Measurements from ENCODE around the gene SPNS2.

The SPNS2 gene

DNA sequence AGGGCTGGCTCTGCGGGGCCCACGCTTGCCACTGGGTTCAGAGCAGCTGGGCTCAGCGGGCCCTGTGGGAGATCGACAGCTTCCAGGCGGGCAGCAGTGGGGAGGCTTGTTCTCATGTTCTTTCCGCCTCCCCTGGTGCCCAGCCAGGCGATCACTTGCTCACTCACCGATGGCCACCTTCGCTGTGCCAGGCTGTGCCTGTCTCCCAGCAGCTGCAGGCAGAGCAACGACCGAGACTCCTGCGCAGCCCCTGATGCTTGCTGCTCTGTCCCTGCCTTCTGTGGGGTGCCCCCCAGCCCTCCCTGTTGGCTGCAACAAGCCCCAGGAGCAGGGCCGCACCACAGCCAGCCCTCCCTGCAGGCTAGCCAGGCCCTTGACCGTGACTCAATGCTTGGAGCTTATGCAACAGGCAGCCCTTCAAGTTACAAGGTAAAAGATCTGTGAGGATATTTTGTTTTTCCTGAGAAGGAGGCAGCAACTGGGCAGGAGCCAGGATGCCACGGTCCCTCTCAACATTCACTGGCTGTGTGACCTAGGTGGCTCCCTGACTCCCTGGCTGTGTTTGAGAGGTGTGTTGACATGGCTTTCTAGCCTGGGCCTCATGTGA, 9.6 kb upstream of the SPNS2 start:
- Histone ChIP-seq H3K4me3 (no peak overlapping the region), H3K27ac (no peak overlapping the region), H3K4me2 (peak overlapping the region; percentile 85), H3K4me1 (peaks cover 70% of the 10 kb centered on the region), H3K9me3 (no peaks in the 10 kb centered on the region), H3K36me3 (no peaks in the 10 kb centered on the region), H3K9ac (0 out of 2 replicates have a peak overlapping the region, but pooled peaks have one; percentile 12), H4K20me1 (no peaks in the 10 kb centered on the region), H3K27me3 (no peaks in the 10 kb centered on the region)
- no peak for TF ChIP-seq Cebpa-rat (IDR thresholded peaks at IDR 0.05)

DNA sequence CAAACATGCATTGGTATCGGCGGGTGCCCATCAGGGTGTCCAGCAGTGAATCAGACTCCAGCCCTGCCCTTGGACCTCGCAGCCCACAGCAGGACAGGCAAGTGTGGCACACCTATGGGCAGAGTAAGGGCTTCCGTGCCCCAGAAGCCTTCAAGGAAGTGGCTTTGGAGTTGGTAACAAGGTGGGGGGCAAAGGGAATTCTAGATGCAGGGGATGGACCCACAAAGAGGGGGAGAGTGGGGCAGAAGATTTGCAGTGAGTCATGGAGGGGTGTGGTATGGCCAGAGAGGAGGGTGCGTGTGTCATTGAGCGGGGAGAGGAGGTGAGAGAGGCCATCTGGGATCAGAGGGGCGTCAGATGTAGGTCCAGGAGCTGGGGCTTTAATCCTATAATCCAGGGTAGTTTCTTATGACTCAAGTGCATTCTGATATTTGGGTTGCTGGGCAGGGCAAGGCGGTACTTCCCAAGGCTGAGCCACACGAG, 8.5 kb upstream of the SPNS2 start:
- no peaks in the 10 kb centered on the region for H3K36me3 ChIP-seq
- no peak overlapping the region for H3K4me3 ChIP-seq
- H3K27ac ChIP-seq = no peak overlapping the region
- no peaks in the 10 kb centered on the region for H3K9me3 ChIP-seq
- no peak for TF ChIP-seq Cebpa-rat (IDR thresholded peaks at IDR 0.05)
- H3K4me1 ChIP-seq = peaks cover 63% of the 10 kb centered on the region
- no peaks in the 10 kb centered on the region for H3K27me3 ChIP-seq
- H3K9ac ChIP-seq = no peak overlapping the region
- H4K20me1 ChIP-seq = no peaks in the 10 kb centered on the region; the same call in 1 of the 2 replicates
- no peak overlapping the region for H3K4me2 ChIP-seq

DNA sequence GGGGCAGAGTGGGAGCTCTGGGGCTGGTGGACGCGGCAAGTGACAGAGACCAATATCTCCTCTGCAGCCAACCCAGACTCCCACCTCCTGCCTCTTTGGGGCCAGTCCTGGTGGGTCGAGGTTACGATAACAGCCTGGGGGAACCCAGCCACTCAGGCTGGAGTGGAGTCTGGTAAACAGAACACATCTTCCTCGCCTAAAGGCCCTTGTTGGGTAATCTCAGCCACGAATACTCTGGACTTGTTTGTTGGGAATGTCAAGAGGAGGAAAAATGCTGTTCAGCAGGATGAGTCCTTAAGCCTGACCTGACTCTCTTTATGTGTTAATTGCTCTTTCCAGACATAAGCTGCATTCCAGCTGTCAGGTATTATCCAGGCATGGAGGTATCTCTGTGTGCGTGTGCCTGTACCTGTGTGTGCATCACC, 8.0 kb upstream of the SPNS2 start:
- H3K4me3 ChIP-seq = no peak overlapping the region
- H4K20me1 ChIP-seq = no peaks in the 10 kb centered on the region; the same call in 1 of the 2 replicates
- no peak overlapping the region for H3K9ac ChIP-seq
- H3K27ac ChIP-seq = no peak overlapping the region
- TF ChIP-seq Cebpa-rat (IDR thresholded peaks at IDR 0.05) = no peak
- H3K4me1 ChIP-seq = peaks cover 61% of the 10 kb centered on the region
- H3K9me3 ChIP-seq = no peaks in the 10 kb centered on the region
- no peaks in the 10 kb centered on the region for H3K27me3 ChIP-seq
- no peaks in the 10 kb centered on the region for H3K36me3 ChIP-seq
- no peak overlapping the region for H3K4me2 ChIP-seq

DNA sequence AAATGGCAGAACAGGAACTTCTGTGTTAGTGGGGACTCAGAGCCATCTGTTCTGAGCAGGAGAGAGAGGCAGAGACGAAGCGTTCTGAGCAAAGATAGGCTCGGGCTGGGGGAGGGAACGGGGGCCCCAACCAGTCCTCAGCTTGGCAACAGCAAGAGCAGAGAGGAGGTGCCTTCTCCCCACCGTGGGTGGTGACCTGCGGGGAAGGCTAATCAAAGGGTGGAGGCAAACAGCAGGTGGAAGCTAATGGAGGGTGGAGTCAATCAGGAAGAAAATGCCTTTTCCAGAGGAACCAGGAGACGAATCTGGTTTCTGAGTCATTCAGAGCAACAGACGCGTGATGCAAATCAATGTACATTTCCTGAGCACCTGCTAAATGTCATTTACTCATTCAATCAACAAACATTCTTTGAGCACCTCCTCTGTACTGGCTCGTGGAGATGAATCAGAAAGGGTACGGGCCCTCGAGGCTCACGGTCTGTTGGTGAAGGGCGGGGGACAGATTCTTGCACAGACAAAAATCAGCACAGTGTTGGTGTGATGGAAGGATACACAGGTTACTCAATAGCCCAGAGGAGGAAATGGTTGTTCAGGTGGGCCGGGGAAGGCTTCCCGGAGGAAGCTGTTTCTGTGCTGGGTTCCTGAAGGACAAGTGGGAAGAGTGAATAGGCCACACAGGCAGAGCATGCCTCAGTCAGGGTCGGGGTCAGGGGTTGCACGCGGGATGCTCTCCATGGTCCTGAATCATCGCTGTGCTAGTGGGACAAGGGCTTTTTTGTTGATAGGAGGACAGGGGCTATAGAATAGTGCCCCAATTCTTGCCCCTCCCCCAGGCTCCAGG, 5.7 kb upstream of the SPNS2 start:
- Histone ChIP-seq H3K4me3 (no peak overlapping the region), H4K20me1 (peaks cover 8% of the 10 kb centered on the region), H3K27ac (no peak overlapping the region), H3K36me3 (no peaks in the 10 kb centered on the region), H3K9me3 (no peaks in the 10 kb centered on the region), H3K27me3 (no peaks in the 10 kb centered on the region), H3K9ac (no peak overlapping the region), H3K4me1 (peaks cover 61% of the 10 kb centered on the region), H3K4me2 (peak overlapping the region; percentile 53; the same call in 1 of the 2 replicates)
- TF ChIP-seq Cebpa-rat (IDR thresholded peaks at IDR 0.05) = no peak

DNA sequence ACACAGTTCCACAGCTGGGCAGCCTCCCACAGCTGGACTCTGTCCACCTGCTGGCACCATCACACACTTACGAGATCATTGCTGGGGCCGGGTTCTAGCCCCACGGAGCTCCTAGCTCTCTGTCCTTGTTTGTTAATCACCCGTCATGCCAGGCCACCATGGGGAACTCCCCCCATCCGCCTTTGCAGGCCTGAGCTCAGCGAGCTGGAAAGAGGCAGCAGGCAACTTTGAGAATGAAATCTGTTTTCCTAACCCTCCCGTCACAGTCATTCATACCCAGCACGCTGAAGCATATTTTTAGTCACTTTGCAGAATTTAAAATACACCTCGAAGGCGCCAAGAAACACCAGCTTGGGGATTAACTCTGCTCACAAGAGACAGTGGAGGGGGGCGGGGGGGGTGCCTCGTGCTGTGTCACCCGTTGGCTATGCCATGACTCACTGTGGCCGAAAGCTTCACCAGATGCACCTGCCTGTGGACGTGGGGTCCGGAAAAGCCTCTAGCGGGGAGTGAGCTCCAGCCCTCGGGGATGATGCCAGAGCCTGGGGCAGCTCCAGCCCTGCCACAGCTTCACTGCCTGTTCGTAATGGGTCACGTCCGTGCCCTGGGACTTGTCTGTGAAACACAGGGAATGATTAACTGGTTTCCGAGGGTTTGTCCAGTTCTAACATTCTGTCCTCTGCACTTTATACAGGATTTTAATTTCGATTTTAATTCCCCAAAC, 1.4 kb upstream of the SPNS2 start:
- Histone ChIP-seq H4K20me1 (peaks cover 36% of the 10 kb centered on the region), H3K4me1 (peaks cover 68% of the 10 kb centered on the region), H3K9me3 (no peaks in the 10 kb centered on the region), H3K4me3 (no peak overlapping the region), H3K4me2 (peak overlapping the region; percentile 98), H3K27ac (no peak overlapping the region; the same call in 1 of the 2 replicates), H3K9ac (no peak overlapping the region; the same call in 1 of the 2 replicates), H3K36me3 (no peaks in the 10 kb centered on the region), H3K27me3 (no peaks in the 10 kb centered on the region)
- TF ChIP-seq Cebpa-rat (IDR thresholded peaks at IDR 0.05) = no peak

DNA sequence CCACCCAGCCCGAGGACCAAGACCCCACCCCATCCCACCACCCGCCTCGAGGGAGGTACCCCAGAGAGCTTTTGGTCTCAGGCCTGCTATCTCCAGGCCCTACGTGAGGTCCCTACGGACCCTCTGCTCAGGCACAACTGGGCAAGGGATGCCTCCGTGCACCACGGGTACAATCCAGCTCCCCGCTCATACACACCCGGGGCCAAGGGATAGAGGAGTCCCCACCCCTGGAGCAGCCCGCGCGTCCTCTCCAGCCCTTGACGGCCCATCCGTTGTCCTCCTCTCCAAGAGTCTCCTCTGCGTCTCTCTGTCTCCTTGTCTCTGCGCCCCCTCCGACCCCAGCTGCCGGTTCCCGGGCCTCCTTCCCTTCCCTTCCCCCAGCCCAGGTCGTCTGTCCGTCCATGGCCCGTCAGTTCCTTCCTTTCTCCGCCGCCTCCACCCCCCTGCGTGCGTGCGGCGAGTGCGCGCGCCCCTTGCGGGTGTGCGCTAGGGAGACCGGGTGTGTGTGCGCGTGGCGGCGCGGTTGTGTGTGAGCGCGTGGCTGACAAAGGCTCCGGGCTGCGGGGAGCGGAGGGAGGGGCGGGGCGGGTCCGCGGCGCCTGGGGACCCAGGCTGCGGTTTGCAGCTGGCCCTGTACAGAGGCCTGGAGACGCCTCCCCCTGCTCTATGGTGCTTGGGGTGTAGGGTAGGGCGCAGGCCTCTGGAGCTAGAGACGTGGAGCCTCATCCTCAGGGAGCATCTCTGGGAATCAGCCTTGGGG, 930 bp downstream of the SPNS2 start:
- no peaks in the 10 kb centered on the region for H3K9me3 ChIP-seq
- no peaks in the 10 kb centered on the region for H3K36me3 ChIP-seq
- no peaks in the 10 kb centered on the region for H3K27me3 ChIP-seq
- H4K20me1 ChIP-seq = peaks cover 59% of the 10 kb centered on the region
- peak overlapping the region; percentile 77 for H3K9ac ChIP-seq
- H3K4me2 ChIP-seq = peak overlapping the region; percentile 98
- H3K4me3 ChIP-seq = peak overlapping the region; percentile 72
- H3K27ac ChIP-seq = peak overlapping the region; percentile 63
- no peak for TF ChIP-seq Cebpa-rat (IDR thresholded peaks at IDR 0.05)
- H3K4me1 ChIP-seq = peaks cover 81% of the 10 kb centered on the region

DNA sequence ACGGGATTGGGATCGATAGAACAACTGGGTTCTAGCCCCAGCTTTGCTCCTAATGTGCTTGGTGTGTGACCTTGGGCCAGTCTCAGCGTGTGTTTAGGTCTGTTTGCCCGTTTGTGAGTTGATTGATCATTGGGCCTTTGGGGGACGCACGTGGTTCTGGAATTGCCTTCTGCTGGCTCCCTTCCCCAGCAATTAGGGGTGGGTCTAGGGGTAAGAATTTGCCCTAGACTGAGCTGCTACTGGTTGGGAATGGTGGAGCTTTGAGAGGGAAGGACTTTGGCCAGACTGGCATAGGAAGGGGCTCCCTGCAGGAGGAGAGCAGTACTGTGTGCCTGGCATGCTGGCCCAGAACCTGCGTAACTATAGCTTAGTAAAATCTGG, 1.5 kb downstream of the SPNS2 start:
- no peak for TF ChIP-seq Cebpa-rat (IDR thresholded peaks at IDR 0.05)
- Histone ChIP-seq H3K4me1 (peaks cover 87% of the 10 kb centered on the region), H3K4me3 (peak overlapping the region; percentile 72), H3K27ac (peak overlapping the region; percentile 63), H3K9ac (peak overlapping the region; percentile 77), H3K27me3 (no peaks in the 10 kb centered on the region), H3K4me2 (peak overlapping the region; percentile 98), H3K36me3 (no peaks in the 10 kb centered on the region), H3K9me3 (no peaks in the 10 kb centered on the region), H4K20me1 (peaks cover 65% of the 10 kb centered on the region)

DNA sequence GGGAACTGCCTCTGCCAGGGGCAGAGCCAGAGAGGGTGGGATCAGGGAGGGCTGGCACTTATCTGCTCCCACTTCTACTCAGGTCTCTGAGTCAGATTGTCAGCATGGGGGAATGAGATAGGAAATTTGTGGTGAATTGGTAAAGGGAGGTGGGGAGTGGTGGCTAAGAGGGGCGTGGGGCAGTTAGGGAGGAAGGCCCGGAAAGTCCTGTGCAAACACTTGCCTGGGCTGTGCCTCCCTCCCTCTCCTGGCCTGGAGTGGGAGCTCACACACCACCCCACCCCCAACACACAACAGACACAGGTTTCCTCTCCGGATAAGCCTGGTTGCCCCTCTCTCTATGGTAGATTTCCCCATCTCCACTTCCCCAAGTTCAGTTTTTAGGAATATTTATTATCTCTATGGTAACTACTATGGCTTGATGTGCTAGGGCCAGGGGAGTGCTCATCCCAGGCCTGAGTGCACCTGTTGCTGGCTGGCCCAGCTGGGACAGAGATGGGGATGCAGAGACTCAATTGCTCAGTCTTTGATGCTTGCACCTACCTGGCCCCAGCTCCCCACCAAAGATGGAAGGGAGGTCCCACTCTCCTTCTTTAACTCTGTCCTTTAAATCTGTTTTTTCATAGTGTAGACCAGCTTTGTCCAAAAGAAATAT, 2.7 kb downstream of the SPNS2 start:
- no peaks in the 10 kb centered on the region for H3K9me3 ChIP-seq
- H3K4me1 ChIP-seq = peaks cover 89% of the 10 kb centered on the region
- no peak overlapping the region for H3K27ac ChIP-seq
- H3K9ac ChIP-seq = no peak overlapping the region
- no peaks in the 10 kb centered on the region for H3K27me3 ChIP-seq
- no peaks in the 10 kb centered on the region for H3K36me3 ChIP-seq
- H3K4me2 ChIP-seq = peak overlapping the region; percentile 98
- H3K4me3 ChIP-seq = no peak overlapping the region
- no peak for TF ChIP-seq Cebpa-rat (IDR thresholded peaks at IDR 0.05)
- H4K20me1 ChIP-seq = peaks cover 77% of the 10 kb centered on the region

Measured in BLaER1 (cell line).